HEK293 (cell line): ENCODE data around the gene CSF3R.

Experiments
- ATF2 ChIP-seq: fragments of 450-650 bp; formaldehyde crosslinking; IDR thresholded peaks from 2 replicates; pipeline ENCODE4 v1.5.1; 2016; ENCODE audit warnings: missing biosample characterization, missing genetic modification characterization, low read depth
- CTCF ChIP-seq: fragments of 450-650 bp; formaldehyde crosslinking; IDR thresholded peaks from 2 replicates; pipeline ENCODE4 v1.5.1; 2016; ENCODE audit warnings: missing biosample characterization, missing genetic modification characterization
- TCF7L2 ChIP-seq: IDR thresholded peaks from 2 replicates; pipeline ENCODE4 v1.6.1; 2011; ENCODE audit warnings: low read depth, mild to moderate bottlenecking, inconsistent platforms, low read length, moderate library complexity, borderline replicate concordance
- ZNF302 ChIP-seq: fragments of 450-650 bp; formaldehyde crosslinking; IDR thresholded peaks from 2 replicates; pipeline ENCODE4 v1.5.1; 2016; ENCODE audit warnings: missing biosample characterization, missing genetic modification characterization, low read depth
- ZNF626 ChIP-seq: fragments of 450-650 bp; sonication (Bioruptor Pico); formaldehyde crosslinking; IDR thresholded peaks from 2 replicates; pipeline ENCODE4 v1.5.1; 2018; ENCODE audit warnings: missing biosample characterization, missing genetic modification characterization, inconsistent platforms
- ZNF701 ChIP-seq: fragments of 450-650 bp; formaldehyde crosslinking; IDR thresholded peaks from 2 replicates; pipeline ENCODE4 v1.5.1; 2016; ENCODE audit warnings: missing biosample characterization, missing genetic modification characterization

- no peak for TF ChIP-seq CTCF (tag by site-specific recombination)
- no peak for TF ChIP-seq ATF2
- TF ChIP-seq ZNF701 (tag by site-specific recombination): no peak
- TF ChIP-seq ZNF302 (tag by site-specific recombination): no peak
- no peak for TF ChIP-seq ZNF626 (tag by site-specific recombination)
- no peak for TF ChIP-seq TCF7L2
Observed at GRCh38 chr1:36432616-36433015, 50.1 kb downstream of the CSF3R start.
